A673 (cell line): ENCODE data around the gene ZNF773. TPM values are rescaled to one million over a fixed set of nuclear protein-coding genes. Genes with fewer than 3 reads are reported as not detected.

ENCODE experiments used
- BruUV-seq: library from RNA; stranded (reverse); fragments of 400-500 nt; replicated peaks from 2 replicates; lab custom pipeline; 2021; lab: Mats Ljungman, UMichigan
- CTCF ChIA-PET: fragments of 300-600 bp; sonication (Branson Sonifier 250); formaldehyde crosslinking; loops from one replicate; lab custom pipeline; 2022; ENCODE audit warnings: antibody characterized with exemption; lab: Charles Lee
- POLR2A ChIA-PET: fragments of 300-600 bp; sonication (Branson Sonifier 250); formaldehyde crosslinking; loops from one replicate; lab custom pipeline; 2022; ENCODE audit warnings: antibody characterized with exemption; ENCODE audit not compliant: low non-redundant PET; lab: Charles Lee
- DNase-seq: peaks from one replicate; pipeline ENCODE4 v3.0.0-alpha.2; 2015; ENCODE audit warnings: low spot score
- H3K27ac ChIP-seq: fragments of 200-600 bp; sonication (generic); 2 replicates; pipeline ENCODE4 v1.5.1; 2016; ENCODE audit warnings: mixed run types, low read depth, mild to moderate bottlenecking, mixed read lengths, antibody characterized with exemption, low read length; ENCODE audit not compliant: poor library complexity, severe bottlenecking
- H3K27me3 ChIP-seq: fragments of 200-600 bp; sonication (generic); replicated peaks from 2 replicates; pipeline ENCODE4 v1.6.1; 2017; ENCODE audit warnings: mixed run types, low read depth, mild to moderate bottlenecking, mixed read lengths, antibody characterized with exemption, low read length; ENCODE audit not compliant: insufficient read depth, poor library complexity
- H3K36me3 ChIP-seq: fragments of 200-600 bp; sonication (generic); 2 replicates; pipeline ENCODE4 v1.6.1; 2016; ENCODE audit warnings: mixed run types, mild to moderate bottlenecking, mixed read lengths, antibody characterized with exemption, low read length; ENCODE audit not compliant: insufficient read depth, poor library complexity, severe bottlenecking
- H3K4me1 ChIP-seq: fragments of 200-600 bp; sonication (generic); 2 replicates; pipeline ENCODE4 v1.6.1; 2017; ENCODE audit warnings: mixed run types, mild to moderate bottlenecking, mixed read lengths, antibody characterized with exemption, low read length; ENCODE audit not compliant: insufficient read depth, poor library complexity, severe bottlenecking
- H3K4me3 ChIP-seq: fragments of 200-600 bp; sonication (generic); 2 replicates; pipeline ENCODE4 v1.5.1; 2016; ENCODE audit warnings: low read depth, mixed run types, mild to moderate bottlenecking, mixed read lengths, low read length; ENCODE audit not compliant: poor library complexity, severe bottlenecking
- H3K9me3 ChIP-seq: fragments of 200-600 bp; sonication (generic); 2 replicates; pipeline ENCODE4 v1.6.1; 2016; ENCODE audit warnings: mixed run types, low read depth, mild to moderate bottlenecking, mixed read lengths, antibody characterized with exemption, low read length; ENCODE audit not compliant: poor library complexity, severe bottlenecking
- EZH2 ChIP-seq: fragments of 200-600 bp; sonication (generic); IDR thresholded peaks from 2 replicates; pipeline ENCODE4 v1.6.1; 2017; ENCODE audit warnings: borderline replicate concordance, low read depth, mild to moderate bottlenecking, mixed read lengths, antibody characterized with exemption, low read length; ENCODE audit not compliant: poor library complexity, severe bottlenecking
- intact Hi-C: fragments of 100-400 bp; cut with micrococcal nuclease; formaldehyde crosslinking; loops from one replicate; pipeline ENCODE4 v1.10.0; 2022; ENCODE audit not compliant: unreplicated experiment
- total RNA-seq: library from RNA; stranded (reverse); gene quantifications from 2 replicates; pipeline ENCODE4 v1.2.3, GENCODE V29; 2021
- TF ChIP-seq, protein P1 (sequence below): fragments of 300-800, 200-600 bp; sonication (generic); conservative IDR thresholded peaks from 2 replicates; pipeline ENCODE4 v1.5.1; 2017; ENCODE audit warnings: low read depth, mild to moderate bottlenecking, antibody characterized with exemption, low read length, moderate library complexity, mixed read lengths

ZNF773 gene
- total RNA-seq, 1 experiment from 2014 or later = 9.7 TPM

GRCh38 chr19:57527136-57527881 is 27.6 kb downstream of the ZNF773 start, which contains the start of gene ZNF549:
ZNF549 (plus strand) TSS chr19:57527356; CDS start chr19:57527574, 218 bp downstream.
- intact Hi-C loops = no loop called here
- peaks cover 8% of the 10 kb centered on the region for H3K36me3 ChIP-seq
- ChIA-PET POLR2A (no interaction called here), CTCF (no interaction called here)
- DNase-seq = peak; percentile 96
- peaks cover 3% of the 10 kb centered on the region for H3K4me1 ChIP-seq
- H3K4me3 ChIP-seq = peak within 1 kb of the TSS; percentile 77
- H3K27me3 ChIP-seq = no peaks in the 10 kb centered on the region
- H3K27ac ChIP-seq = peak within 1 kb of the TSS; percentile 60
- TSS peak; percentile 48 for BruUV-seq
- H3K9me3 ChIP-seq = peaks cover 13% of the 10 kb centered on the region
- no peak for TF ChIP-seq EZH2
- TF ChIP-seq, protein P1, sequence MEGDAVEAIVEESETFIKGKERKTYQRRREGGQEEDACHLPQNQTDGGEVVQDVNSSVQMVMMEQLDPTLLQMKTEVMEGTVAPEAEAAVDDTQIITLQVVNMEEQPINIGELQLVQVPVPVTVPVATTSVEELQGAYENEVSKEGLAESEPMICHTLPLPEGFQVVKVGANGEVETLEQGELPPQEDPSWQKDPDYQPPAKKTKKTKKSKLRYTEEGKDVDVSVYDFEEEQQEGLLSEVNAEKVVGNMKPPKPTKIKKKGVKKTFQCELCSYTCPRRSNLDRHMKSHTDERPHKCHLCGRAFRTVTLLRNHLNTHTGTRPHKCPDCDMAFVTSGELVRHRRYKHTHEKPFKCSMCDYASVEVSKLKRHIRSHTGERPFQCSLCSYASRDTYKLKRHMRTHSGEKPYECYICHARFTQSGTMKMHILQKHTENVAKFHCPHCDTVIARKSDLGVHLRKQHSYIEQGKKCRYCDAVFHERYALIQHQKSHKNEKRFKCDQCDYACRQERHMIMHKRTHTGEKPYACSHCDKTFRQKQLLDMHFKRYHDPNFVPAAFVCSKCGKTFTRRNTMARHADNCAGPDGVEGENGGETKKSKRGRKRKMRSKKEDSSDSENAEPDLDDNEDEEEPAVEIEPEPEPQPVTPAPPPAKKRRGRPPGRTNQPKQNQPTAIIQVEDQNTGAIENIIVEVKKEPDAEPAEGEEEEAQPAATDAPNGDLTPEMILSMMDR = no peak

GRCh38 chr19:57537953-57538547 is 38.3 kb downstream of the ZNF773 start:
- H3K4me1 ChIP-seq = no peaks in the 10 kb centered on the region
- H3K36me3 ChIP-seq = peaks cover 71% of the 10 kb centered on the region
- no peaks in the 10 kb centered on the region for H3K27me3 ChIP-seq
- no peak overlapping the region for H3K4me3 ChIP-seq
- no TSS peak for BruUV-seq
- H3K9me3 ChIP-seq = peaks cover 87% of the 10 kb centered on the region
- no peak overlapping the region for H3K27ac ChIP-seq
- ChIA-PET POLR2A (no interaction called here), CTCF (no interaction called here)
- intact Hi-C loops = no loop called here
- TF ChIP-seq EZH2 = no peak
- TF ChIP-seq, protein P1 = no peak
- DNase-seq = no peak

DNA sequence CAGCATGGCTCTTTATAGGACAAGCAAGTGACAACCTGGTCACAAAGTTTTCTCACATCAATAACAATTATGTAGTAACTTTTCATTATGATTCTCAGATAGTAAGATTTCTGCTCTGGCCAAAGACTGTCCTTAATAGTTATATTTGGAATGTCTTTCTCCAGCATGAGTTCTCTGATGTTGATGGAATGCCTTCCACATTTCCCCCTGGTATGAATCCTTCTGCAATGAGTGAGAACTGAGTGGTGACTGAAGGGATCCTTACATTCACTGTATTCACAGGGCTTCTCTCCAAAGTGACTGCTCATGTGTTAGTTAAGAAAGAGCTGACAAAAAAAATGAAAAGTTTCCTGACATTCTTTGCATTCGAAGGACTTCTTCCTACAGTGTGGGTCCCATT is 46.8 kb downstream of the ZNF773 start:
- ChIA-PET POLR2A (no interaction called here), CTCF (no interaction called here)
- BruUV-seq = no TSS peak
- Histone ChIP-seq H3K27ac (no peak overlapping the region), H3K27me3 (no peaks in the 10 kb centered on the region), H3K4me1 (no peaks in the 10 kb centered on the region), H3K4me3 (no peak overlapping the region), H3K9me3 (peaks cover 87% of the 10 kb centered on the region), H3K36me3 (peaks cover 93% of the 10 kb centered on the region)
- no peak for DNase-seq
- TF ChIP-seq, protein P1 = no peak
- TF ChIP-seq EZH2 = no peak
- intact Hi-C loops = no loop called here
